Omental fat pad (tissue), 4 donors: ENCODE data around the gene KRT26. TPM values are rescaled to one million over a fixed set of nuclear protein-coding genes. Genes with fewer than 3 reads are reported as not detected.
"Not testable (repeated sequence)": the region's sequence is repeated elsewhere in the genome, so short reads cannot be mapped to it uniquely, and the experiment has no call there.

Experiments used
- ATAC-seq: fragments of 150-250 bp; one replicate; pipeline ENCODE4 v1.9.1; 2016; ENCODE audit warnings: mild to moderate bottlenecking, moderate library complexity; ENCODE audit not compliant: low FRiP score
- DNase-seq: peaks from one replicate; pipeline ENCODE4 v3.0.0-alpha.2; 2019; ENCODE audit warnings: low spot score
- CTCF ChIP-seq, 3 donors: fragments of 450-650 bp; IDR thresholded peaks; one replicate each; pipeline ENCODE4 v1.5.1; 2016 to 2017; ENCODE audit warnings: antibody characterized with exemption in 3 of 3, mild to moderate bottlenecking in 3 of 3, moderate library complexity in 2 of 3
- total RNA-seq, 4 donors: library from RNA; depleted of rRNA; stranded (reverse); fragments of >200 nt; gene quantifications; one replicate each; pipeline ENCODE4 v1.1.0, GENCODE V29; 2016

KRT26 gene
- total RNA-seq, 4 donors from 2014 or later = not detected

- TF ChIP-seq CTCF (IDR thresholded peaks at IDR 0.05) = no peak
- DNase-seq (no peak), ATAC-seq (no peak)
These were observed 45.2 kb upstream of the KRT26 start for GRCh38 chr17:40817103-40817682.

GRCh38 chr17:40816569-40816968 lies 44.6 kb upstream of the KRT26 start:
- DNase-seq (no peak), ATAC-seq (no peak)
- TF ChIP-seq CTCF (IDR thresholded peaks at IDR 0.05) = no peak

GRCh38 chr17:40815381-40815780 lies 43.4 kb upstream of the KRT26 start:
- TF ChIP-seq CTCF (IDR thresholded peaks at IDR 0.05) = no peak
- ATAC-seq (no peak), DNase-seq (no peak)

DNA sequence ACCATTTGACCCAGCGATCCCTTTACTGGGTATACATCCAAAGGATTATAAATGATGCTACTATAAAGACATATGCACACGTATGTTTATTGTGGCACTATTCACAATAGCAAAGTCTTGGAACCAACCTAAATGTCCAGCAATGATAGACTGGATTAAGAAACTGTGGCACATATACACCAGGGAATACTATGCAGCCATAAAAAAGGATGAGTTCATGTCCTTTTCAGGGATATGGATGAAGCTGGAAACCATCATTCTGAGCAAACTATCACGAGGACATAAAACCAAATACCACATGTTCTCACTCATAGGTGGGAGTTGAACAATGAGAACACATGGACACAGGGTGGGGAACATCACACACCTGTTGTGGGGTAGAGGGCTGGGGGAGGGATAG lies 42.7 kb upstream of the KRT26 start:
- DNase-seq, ATAC-seq: not testable (repeated sequence)

- no peak for DNase-seq
- no peak for TF ChIP-seq CTCF (IDR thresholded peaks at IDR 0.05)
- no peak for ATAC-seq
These were observed 41.8 kb upstream of the KRT26 start for GRCh38 chr17:40813804-40814203.

DNA sequence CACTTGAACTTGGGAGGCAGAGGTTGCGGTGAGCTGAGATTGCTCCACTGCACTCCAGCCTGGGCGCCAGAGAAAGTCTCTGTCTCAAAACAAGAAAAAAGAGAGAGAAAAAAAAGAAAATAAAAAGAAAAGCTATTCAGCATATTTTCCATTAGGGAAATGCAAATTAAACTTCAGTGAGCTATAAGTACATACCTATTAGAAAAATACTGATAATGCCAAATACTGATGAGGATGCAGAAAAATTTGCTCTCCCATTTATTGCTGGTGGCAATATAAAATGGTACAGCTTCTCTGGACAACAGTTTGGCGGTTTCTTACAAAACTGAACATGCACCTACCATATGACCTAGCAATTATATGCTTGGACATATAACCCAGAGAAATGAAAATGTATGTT lies 40.6 kb upstream of the KRT26 start:
- ATAC-seq (no peak), DNase-seq (no peak)
- no peak for TF ChIP-seq CTCF (IDR thresholded peaks at IDR 0.05)

DNA sequence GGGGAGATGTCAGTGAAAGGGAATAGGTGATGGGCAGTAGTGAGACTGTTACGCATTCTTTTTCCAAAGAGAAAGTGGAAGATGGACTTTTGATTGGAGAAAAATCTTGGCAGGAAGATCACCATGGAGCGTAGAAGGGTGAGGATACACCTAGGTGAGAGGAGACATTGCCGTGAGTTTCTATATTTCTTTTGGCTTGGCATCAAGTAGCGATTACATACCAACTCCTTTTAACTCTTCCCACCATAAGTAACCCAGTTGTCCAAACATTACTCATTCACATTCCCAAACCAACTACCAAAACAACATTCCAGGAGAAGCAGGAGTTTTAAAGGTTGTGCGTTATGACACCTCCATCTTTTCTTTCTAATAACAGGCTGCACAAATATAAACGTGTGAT lies 38.5 kb upstream of the KRT26 start:
- DNase-seq = no peak
- ATAC-seq = no peak
- no peak for TF ChIP-seq CTCF (IDR thresholded peaks at IDR 0.05)
